GM12878 (cell line): ENCODE data around the gene CALHM3. TPM values are rescaled to one million over a fixed set of nuclear protein-coding genes. Genes with fewer than 3 reads are reported as not detected.

Source experiments
- FOXM1 ChIP-seq: IDR thresholded peaks from 2 replicates; pipeline ENCODE4 v1.6.1; 2012; ENCODE audit warnings: low read depth, mild to moderate bottlenecking, inconsistent platforms, low read length, moderate library complexity
- KLF5 ChIP-seq: fragments of 450-650 bp; IDR thresholded peaks from 2 replicates; pipeline ENCODE4 v1.6.1; 2014; ENCODE audit warnings: mild to moderate bottlenecking; ENCODE audit not compliant: partially characterized antibody
- LARP7 ChIP-seq: fragments of 450-650 bp; IDR thresholded peaks from 2 replicates; pipeline ENCODE4 v1.6.1; 2017; ENCODE audit warnings: mild to moderate bottlenecking
- TCF3 ChIP-seq: IDR thresholded peaks from 2 replicates; pipeline ENCODE4 v1.6.1; 2012; ENCODE audit warnings: low read depth, mild to moderate bottlenecking, low read length, borderline replicate concordance; ENCODE audit not compliant: insufficient read depth
- polyA plus RNA-seq, 11 experiments: library from polyadenylated mRNA; depleted of rRNA in 4 of 11; unstranded in 6 of 11; stranded (reverse) in 5 of 11; fragments of >200 nt; fragmentation: Nextera tagmentation in 4 of 11; fragmentation: Illumina TruSeq in 1 of 11; extraction: Ambion mirVana in 4 of 11; extraction: Trizol in 1 of 11; gene quantifications; 1 replicate in 1 of 11; 2 replicates in 10 of 11; pipeline versions ENCODE4 v1.2.1 to v1.2.3, GENCODE V29; 2011 to 2016; ENCODE audit warnings: inconsistent platforms in 2 of 11, missing spikeins in 2 of 11, low read depth in 1 of 11
- total RNA-seq, 4 experiments: library from RNA; depleted of rRNA in 3 of 4; stranded (reverse); fragments of >200 nt in 3 of 4; fragmentation: Illumina TruSeq in 1 of 4; extraction: Trizol in 1 of 4; gene quantifications; 2 replicates each; pipeline versions ENCODE4 v1.2.1 to v1.2.3, GENCODE V29; 2013 to 2021
- TF ChIP-seq, protein P1 (sequence below): fragments of 450-650 bp; formaldehyde crosslinking; IDR thresholded peaks from 2 replicates; pipeline ENCODE4 v1.5.0; 2022; ENCODE audit warnings: mild to moderate bottlenecking, missing genetic modification characterization
- TF ChIP-seq, protein P2 (sequence below): fragments of 450-650 bp; IDR thresholded peaks from 2 replicates; pipeline ENCODE4 v1.6.1; 2017; ENCODE audit warnings: mild to moderate bottlenecking, low read depth, inconsistent platforms; ENCODE audit not compliant: poor library complexity, severe bottlenecking

Gene CALHM3
- total and polyA plus RNA-seq, 10 of the 15 experiments (the other 5 are each of a cell fraction or from before 2014, with no cell fraction given), result 0.03 to 0.42 (median 0.11) TPM; not detected in 5

DNA sequence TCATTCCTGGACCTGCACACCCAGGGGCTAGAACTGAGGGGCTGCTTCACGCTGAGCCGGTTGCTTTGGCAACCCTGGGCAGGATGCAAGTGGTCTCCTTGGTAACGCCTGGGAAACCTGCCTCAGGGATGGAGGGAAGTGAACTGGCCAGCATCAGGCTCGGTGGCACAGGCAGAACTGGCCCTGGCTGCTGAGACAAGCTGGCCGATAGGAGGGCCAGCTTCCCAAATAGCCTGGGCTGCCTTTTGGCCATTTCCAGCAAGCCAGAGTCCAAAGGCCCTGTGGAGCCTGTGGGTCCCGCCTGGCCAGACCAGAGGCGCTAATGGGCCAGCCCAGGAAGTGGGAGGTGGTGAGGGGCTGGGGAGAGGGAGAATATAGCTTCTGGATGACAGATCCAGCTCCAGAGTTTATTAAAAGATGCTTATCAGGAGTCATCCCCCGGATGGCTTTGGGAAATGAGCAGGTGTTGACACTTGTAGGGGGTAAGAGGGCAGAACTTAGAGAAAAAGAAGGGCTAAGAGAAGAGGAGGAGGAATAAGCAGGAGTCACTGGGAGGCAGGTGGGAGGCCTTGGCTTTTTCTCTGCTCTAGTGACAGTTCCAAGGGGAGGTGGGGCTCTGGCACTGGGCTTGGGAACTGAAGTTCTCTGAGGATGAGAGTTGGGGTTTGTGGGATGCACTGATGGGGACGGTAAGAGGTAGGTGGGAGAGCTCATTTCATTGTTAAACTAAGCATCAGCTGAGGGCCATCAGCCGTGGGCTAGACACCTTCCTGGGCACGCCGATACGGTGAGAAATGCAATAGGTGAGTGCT is 24.0 kb upstream of the CALHM3 start (continued):
- TF ChIP-seq, protein P1, sequence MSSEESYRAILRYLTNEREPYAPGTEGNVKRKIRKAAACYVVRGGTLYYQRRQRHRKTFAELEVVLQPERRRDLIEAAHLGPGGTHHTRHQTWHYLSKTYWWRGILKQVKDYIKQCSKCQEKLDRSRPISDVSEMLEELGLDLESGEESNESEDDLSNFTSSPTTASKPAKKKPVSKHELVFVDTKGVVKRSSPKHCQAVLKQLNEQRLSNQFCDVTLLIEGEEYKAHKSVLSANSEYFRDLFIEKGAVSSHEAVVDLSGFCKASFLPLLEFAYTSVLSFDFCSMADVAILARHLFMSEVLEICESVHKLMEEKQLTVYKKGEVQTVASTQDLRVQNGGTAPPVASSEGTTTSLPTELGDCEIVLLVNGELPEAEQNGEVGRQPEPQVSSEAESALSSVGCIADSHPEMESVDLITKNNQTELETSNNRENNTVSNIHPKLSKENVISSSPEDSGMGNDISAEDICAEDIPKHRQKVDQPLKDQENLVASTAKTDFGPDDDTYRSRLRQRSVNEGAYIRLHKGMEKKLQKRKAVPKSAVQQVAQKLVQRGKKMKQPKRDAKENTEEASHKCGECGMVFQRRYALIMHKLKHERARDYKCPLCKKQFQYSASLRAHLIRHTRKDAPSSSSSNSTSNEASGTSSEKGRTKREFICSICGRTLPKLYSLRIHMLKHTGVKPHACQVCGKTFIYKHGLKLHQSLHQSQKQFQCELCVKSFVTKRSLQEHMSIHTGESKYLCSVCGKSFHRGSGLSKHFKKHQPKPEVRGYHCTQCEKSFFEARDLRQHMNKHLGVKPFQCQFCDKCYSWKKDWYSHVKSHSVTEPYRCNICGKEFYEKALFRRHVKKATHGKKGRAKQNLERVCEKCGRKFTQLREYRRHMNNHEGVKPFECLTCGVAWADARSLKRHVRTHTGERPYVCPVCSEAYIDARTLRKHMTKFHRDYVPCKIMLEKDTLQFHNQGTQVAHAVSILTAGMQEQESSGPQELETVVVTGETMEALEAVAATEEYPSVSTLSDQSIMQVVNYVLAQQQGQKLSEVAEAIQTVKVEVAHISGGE (CRISPR knock-in tag), result no peak
- TF ChIP-seq TCF3, result no peak
- no peak for TF ChIP-seq FOXM1
- no peak for TF ChIP-seq LARP7
- no peak for TF ChIP-seq KLF5
- TF ChIP-seq, protein P2, sequence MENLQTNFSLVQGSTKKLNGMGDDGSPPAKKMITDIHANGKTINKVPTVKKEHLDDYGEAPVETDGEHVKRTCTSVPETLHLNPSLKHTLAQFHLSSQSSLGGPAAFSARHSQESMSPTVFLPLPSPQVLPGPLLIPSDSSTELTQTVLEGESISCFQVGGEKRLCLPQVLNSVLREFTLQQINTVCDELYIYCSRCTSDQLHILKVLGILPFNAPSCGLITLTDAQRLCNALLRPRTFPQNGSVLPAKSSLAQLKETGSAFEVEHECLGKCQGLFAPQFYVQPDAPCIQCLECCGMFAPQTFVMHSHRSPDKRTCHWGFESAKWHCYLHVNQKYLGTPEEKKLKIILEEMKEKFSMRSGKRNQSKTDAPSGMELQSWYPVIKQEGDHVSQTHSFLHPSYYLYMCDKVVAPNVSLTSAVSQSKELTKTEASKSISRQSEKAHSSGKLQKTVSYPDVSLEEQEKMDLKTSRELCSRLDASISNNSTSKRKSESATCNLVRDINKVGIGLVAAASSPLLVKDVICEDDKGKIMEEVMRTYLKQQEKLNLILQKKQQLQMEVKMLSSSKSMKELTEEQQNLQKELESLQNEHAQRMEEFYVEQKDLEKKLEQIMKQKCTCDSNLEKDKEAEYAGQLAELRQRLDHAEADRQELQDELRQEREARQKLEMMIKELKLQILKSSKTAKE, result no peak
